Endothelial cell of umbilical vein (primary cell): ENCODE measurements around the gene RPP30. TPM values are rescaled to one million over a fixed set of nuclear protein-coding genes. Genes with fewer than 3 reads are reported as not detected.

Experiments
- BruUV-seq: library from RNA; stranded (reverse); fragments of 400-500 nt; replicated peaks from 2 replicates; lab custom pipeline; 2021; lab: Mats Ljungman, UMichigan
- CTCF ChIA-PET: fragments of 300-600, 350-600 bp; sonication (Branson Sonifier 250); formaldehyde crosslinking; loops from one replicate; lab custom pipeline; 2021; ENCODE audit warnings: antibody characterized with exemption, inconsistent platforms; lab: Charles Lee
- POLR2A ChIA-PET: fragments of 300-600, 350-600 bp; sonication (Branson Sonifier 250); formaldehyde crosslinking; loops from one replicate; lab custom pipeline; 2021; ENCODE audit warnings: antibody characterized with exemption, inconsistent platforms; lab: Charles Lee
- DNase-seq: peaks from one replicate; pipeline ENCODE4 v3.0.0-alpha.2; 2011; ENCODE audit warnings: low read depth, low spot score
- FAIRE-seq: peaks from 2 replicates; lab custom pipeline; 2011; peaks lifted over from hg19 to GRCh38; lab: Jason Lieb, UNC
- H2AFZ ChIP-seq: 2 replicates; pipeline ENCODE4 v1.6.0; 2012; ENCODE audit warnings: low read depth, low read length, control low read depth, inconsistent platforms
- H3K27ac ChIP-seq: 2 replicates; pipeline ENCODE4 v1.5.1; 2011; ENCODE audit warnings: low read depth, mild to moderate bottlenecking, control low read depth, low read length, moderate library complexity; ENCODE audit not compliant: insufficient read depth
- H3K27me3 ChIP-seq, 2 experiments: 2 replicates each; pipeline versions ENCODE4 v1.6.0 to v1.6.1; 2011; ENCODE audit warnings: low read length in 2 of 2, mixed read lengths in 1 of 2; ENCODE audit not compliant: control insufficient read depth in 2 of 2, insufficient read depth in 2 of 2
- H3K36me3 ChIP-seq, 2 experiments: 2 replicates in 1 of 2; 3 replicates in 1 of 2; pipeline ENCODE4 v1.5.1; 2011; ENCODE audit warnings: low read length in 2 of 2, mild to moderate bottlenecking in 1 of 2, moderate library complexity in 1 of 2; ENCODE audit not compliant: control insufficient read depth in 2 of 2, insufficient read depth in 2 of 2; ENCODE audit errors: extremely low read depth in 1 of 2
- H3K4me1 ChIP-seq: 3 replicates; pipeline ENCODE4 v1.5.1; 2011; ENCODE audit warnings: mild to moderate bottlenecking, low read length; ENCODE audit not compliant: control insufficient read depth, insufficient read depth; ENCODE audit errors: extremely low read depth
- H3K4me2 ChIP-seq: 2 replicates; pipeline ENCODE4 v1.6.1; 2011; ENCODE audit warnings: low read length, control low read depth, mixed read lengths; ENCODE audit not compliant: insufficient read depth
- H3K4me3 ChIP-seq, 3 experiments: fragments of 200-600 bp in 1 of 3; sonication (generic), shearing (Covaris generic) in 1 of 3; replicated peaks in 1 of 3; 2 replicates each; pipeline ENCODE4 v1.5.1; 2011 to 2016; ENCODE audit warnings: control low read depth in 3 of 3, low read length in 3 of 3, mild to moderate bottlenecking in 2 of 3, inconsistent platforms in 1 of 3, low read depth in 1 of 3, moderate library complexity in 1 of 3; ENCODE audit not compliant: insufficient read depth in 1 of 3
- H3K79me2 ChIP-seq: 2 replicates; pipeline ENCODE4 v1.6.0; 2012; ENCODE audit warnings: low read length, inconsistent platforms; ENCODE audit not compliant: control insufficient read depth, insufficient read depth
- H3K9ac ChIP-seq: replicated peaks from 2 replicates; pipeline ENCODE3; 2011; ENCODE audit warnings: low read length, control low read depth; ENCODE audit not compliant: insufficient read depth; ENCODE audit errors: extremely low read depth
- H3K9me1 ChIP-seq: replicated peaks from 3 replicates; pipeline ENCODE4 v1.6.0; 2011; ENCODE audit warnings: mild to moderate bottlenecking, low read length; ENCODE audit not compliant: control insufficient read depth, insufficient read depth; ENCODE audit errors: extremely low read depth
- H3K9me3 ChIP-seq: replicated peaks from 2 replicates; pipeline ENCODE4 v1.5.1; 2012; ENCODE audit warnings: low read length, inconsistent platforms; ENCODE audit not compliant: control insufficient read depth, insufficient read depth
- H4K20me1 ChIP-seq: replicated peaks from 2 replicates; pipeline ENCODE3; 2011; ENCODE audit warnings: mild to moderate bottlenecking, low read length; ENCODE audit not compliant: control insufficient read depth, insufficient read depth; ENCODE audit errors: extremely low read depth
- EZH2 ChIP-seq: IDR thresholded peaks from 2 replicates; pipeline ENCODE4 v1.6.1; 2012; ENCODE audit warnings: borderline replicate concordance, low read depth, mild to moderate bottlenecking, moderate library complexity, low read length, inconsistent platforms; ENCODE audit not compliant: severe bottlenecking
- FOS ChIP-seq: IDR thresholded peaks from 2 replicates; pipeline ENCODE4 v1.6.1; 2011; ENCODE audit warnings: mild to moderate bottlenecking, low read length, moderate library complexity, borderline replicate concordance; ENCODE audit not compliant: insufficient read depth
- GATA2 ChIP-seq: IDR thresholded peaks from 2 replicates; pipeline ENCODE4 v1.7.0; 2011; ENCODE audit warnings: low read depth, mild to moderate bottlenecking, moderate library complexity, mixed read lengths, low read length; ENCODE audit not compliant: insufficient read length, insufficient read depth
- JUN ChIP-seq: IDR thresholded peaks from 2 replicates; pipeline ENCODE4 v1.6.1; 2011; ENCODE audit warnings: borderline replicate concordance, low read depth; ENCODE audit not compliant: insufficient read length, insufficient read depth
- MYC ChIP-seq: IDR thresholded peaks from one replicate; pipeline ENCODE4 v1.6.1; 2011; ENCODE audit warnings: mild to moderate bottlenecking, low read depth, low read length
- POLR2A ChIP-seq: IDR thresholded peaks from 2 replicates; pipeline ENCODE4 v1.6.1; 2012; ENCODE audit warnings: low read depth, mild to moderate bottlenecking, control low read depth, low read length
- POLR2AphosphoS5 ChIP-seq: IDR thresholded peaks from 2 replicates; pipeline ENCODE4 v1.6.1; 2012; ENCODE audit warnings: low read depth, mild to moderate bottlenecking, control low read depth, low read length, moderate library complexity; ENCODE audit not compliant: insufficient read depth
- dilution Hi-C: fragments of 300-500 bp; cut with MboI; formaldehyde crosslinking; loops from one replicate; pipeline ENCODE4 v1.15.0; 2019; ENCODE audit warnings: low sequenced_read_pairs; ENCODE audit not compliant: extremely low pct_ligation_motif_present
- intact Hi-C: fragments of 100-400 bp; cut with micrococcal nuclease; formaldehyde crosslinking; loops from one replicate; pipeline ENCODE4 v1.10.0; 2022
- polyA plus RNA-seq, 4 experiments: library from polyadenylated mRNA; depleted of rRNA in 3 of 4; stranded (reverse) in 3 of 4; unstranded in 1 of 4; fragments of >200 nt; gene quantifications; 2 replicates each; pipeline versions ENCODE4 v1.2.1 to v1.2.3, GENCODE V29; 2011 to 2012; ENCODE audit warnings: missing spikeins in 1 of 4
- total RNA-seq: library from RNA; stranded (reverse); gene quantifications from 2 replicates; pipeline ENCODE4 v1.2.3, GENCODE V29; 2021
- TF ChIP-seq, protein P1 (sequence below), 2 donors: IDR thresholded peaks; 1 replicate in 1 of 2; 2 replicates in 1 of 2; pipeline ENCODE4 v1.5.1; 2011; ENCODE audit warnings: low read length in 2 of 2, mild to moderate bottlenecking in 2 of 2, moderate library complexity in 2 of 2, control low read depth in 1 of 2, inconsistent platforms in 1 of 2, low read depth in 1 of 2; ENCODE audit not compliant: insufficient read depth in 1 of 2; ENCODE audit errors: extremely low read depth in 1 of 2
- TF ChIP-seq, protein P2 (sequence below): IDR thresholded peaks from 2 replicates; pipeline ENCODE4 v1.6.1; 2011; ENCODE audit not compliant: insufficient read depth, insufficient read length

RPP30 gene
- total and polyA plus RNA-seq, 2 donors (not counting 3 experiments of a cell fraction or from before 2014, with no cell fraction given) = 21.1 to 47.8 TPM

DNA sequence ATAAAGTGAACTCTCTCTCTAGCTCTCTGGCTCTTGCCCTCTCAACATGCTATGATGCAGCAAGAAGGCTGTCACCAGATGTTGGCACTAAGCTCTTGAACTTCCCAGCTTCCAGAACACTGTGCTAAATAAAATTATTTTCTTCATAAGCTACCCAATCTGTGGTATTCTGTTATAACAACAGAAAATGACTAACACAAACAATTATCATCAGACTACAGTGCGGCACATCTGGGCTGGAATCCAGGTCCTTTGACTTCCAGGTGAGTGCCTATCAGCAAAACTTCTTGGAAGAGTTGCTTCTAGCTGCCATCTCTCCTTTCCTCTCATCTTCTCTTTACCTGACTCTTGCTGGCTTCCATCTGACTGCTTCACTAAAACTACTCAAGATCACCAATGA is 34.3 kb upstream of the RPP30 start:
- H3K4me1 ChIP-seq = no peaks in the 10 kb centered on the region
- DNase-seq (no peak), FAIRE-seq (no peak)
- no peak overlapping the region for H3K9ac ChIP-seq
- intact Hi-C loops (no loop called here), dilution Hi-C loops (no loop called here)
- H3K4me3 ChIP-seq = no peak overlapping the region
- peaks cover 2 to 9% of the 10 kb centered on the region in 2 experiments for H3K27me3 ChIP-seq
- no peaks in the 10 kb centered on the region for H4K20me1 ChIP-seq
- H3K4me2 ChIP-seq = no peak overlapping the region
- H3K36me3 ChIP-seq = no peaks in the 10 kb centered on the region
- no peaks in the 10 kb centered on the region for H3K9me1 ChIP-seq
- H2AFZ ChIP-seq = no peak overlapping the region
- no peak for TF ChIP-seq MYC
- no peak for TF ChIP-seq POLR2AphosphoS5
- no peak for TF ChIP-seq FOS
- TF ChIP-seq, protein P1, sequence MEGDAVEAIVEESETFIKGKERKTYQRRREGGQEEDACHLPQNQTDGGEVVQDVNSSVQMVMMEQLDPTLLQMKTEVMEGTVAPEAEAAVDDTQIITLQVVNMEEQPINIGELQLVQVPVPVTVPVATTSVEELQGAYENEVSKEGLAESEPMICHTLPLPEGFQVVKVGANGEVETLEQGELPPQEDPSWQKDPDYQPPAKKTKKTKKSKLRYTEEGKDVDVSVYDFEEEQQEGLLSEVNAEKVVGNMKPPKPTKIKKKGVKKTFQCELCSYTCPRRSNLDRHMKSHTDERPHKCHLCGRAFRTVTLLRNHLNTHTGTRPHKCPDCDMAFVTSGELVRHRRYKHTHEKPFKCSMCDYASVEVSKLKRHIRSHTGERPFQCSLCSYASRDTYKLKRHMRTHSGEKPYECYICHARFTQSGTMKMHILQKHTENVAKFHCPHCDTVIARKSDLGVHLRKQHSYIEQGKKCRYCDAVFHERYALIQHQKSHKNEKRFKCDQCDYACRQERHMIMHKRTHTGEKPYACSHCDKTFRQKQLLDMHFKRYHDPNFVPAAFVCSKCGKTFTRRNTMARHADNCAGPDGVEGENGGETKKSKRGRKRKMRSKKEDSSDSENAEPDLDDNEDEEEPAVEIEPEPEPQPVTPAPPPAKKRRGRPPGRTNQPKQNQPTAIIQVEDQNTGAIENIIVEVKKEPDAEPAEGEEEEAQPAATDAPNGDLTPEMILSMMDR (IDR thresholded peaks at IDR 0.05; ENCODE audit: extremely low read depth in 1 of 2, insufficient read depth in 1 of 2, low read depth in 1 of 2, low read length in 2 of 2) = no peak
- TF ChIP-seq, protein P2, sequence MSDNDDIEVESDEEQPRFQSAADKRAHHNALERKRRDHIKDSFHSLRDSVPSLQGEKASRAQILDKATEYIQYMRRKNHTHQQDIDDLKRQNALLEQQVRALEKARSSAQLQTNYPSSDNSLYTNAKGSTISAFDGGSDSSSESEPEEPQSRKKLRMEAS = no peak
- TF ChIP-seq JUN = no peak
- TF ChIP-seq POLR2A = no peak
- TF ChIP-seq GATA2 = no peak
- no peak for TF ChIP-seq EZH2
- no peak overlapping the region for H3K27ac ChIP-seq
- no peaks in the 10 kb centered on the region for H3K79me2 ChIP-seq
- POLR2A ChIA-PET = no interaction called here
- CTCF ChIA-PET = no interaction called here
- H3K9me3 ChIP-seq = no peaks in the 10 kb centered on the region
- no TSS peak for BruUV-seq
